Astrocyte (in vitro differentiated cells and primary cell): ENCODE results near the gene BNIP5. TPM values are rescaled to one million over a fixed set of nuclear protein-coding genes. Genes with fewer than 3 reads are reported as not detected.

Source experiments
- DNase-seq: peaks from one replicate; pipeline ENCODE4 v3.0.0-alpha.2; 2010; ENCODE audit warnings: low read depth
- FAIRE-seq: peaks from 2 replicates; lab custom pipeline; 2011; peaks lifted over from hg19 to GRCh38; lab: Jason Lieb, UNC
- H2AFZ ChIP-seq: 2 replicates; pipeline ENCODE4 v1.6.0; 2012; ENCODE audit warnings: low read depth, low read length, inconsistent platforms
- H3K27ac ChIP-seq: 2 replicates; pipeline ENCODE4 v1.5.1; 2011; ENCODE audit warnings: low read depth, low read length, inconsistent platforms
- H3K27me3 ChIP-seq: 2 replicates; pipeline ENCODE4 v1.6.0; 2011; ENCODE audit warnings: low read length, inconsistent platforms; ENCODE audit not compliant: insufficient read depth
- H3K36me3 ChIP-seq: 2 replicates; pipeline ENCODE4 v1.5.1; 2011; ENCODE audit warnings: low read length, inconsistent platforms; ENCODE audit not compliant: insufficient read depth
- H3K4me1 ChIP-seq: 2 replicates; pipeline ENCODE4 v1.5.1; 2011; ENCODE audit warnings: low read length, inconsistent platforms; ENCODE audit not compliant: insufficient read depth
- H3K4me2 ChIP-seq: 2 replicates; pipeline ENCODE4 v1.6.0; 2012; ENCODE audit warnings: low read length, inconsistent platforms
- H3K4me3 ChIP-seq: 2 replicates; pipeline ENCODE4 v1.5.1; 2011; ENCODE audit warnings: low read depth, mild to moderate bottlenecking, low read length, inconsistent platforms; ENCODE audit not compliant: insufficient read depth
- H3K79me2 ChIP-seq: 2 replicates; pipeline ENCODE4 v1.6.0; 2012; ENCODE audit warnings: mild to moderate bottlenecking, low read length, inconsistent platforms; ENCODE audit not compliant: insufficient read depth
- H3K9ac ChIP-seq: 2 replicates; pipeline ENCODE4 v1.6.0; 2012; ENCODE audit warnings: mild to moderate bottlenecking, low read length, inconsistent platforms
- H3K9me3 ChIP-seq: 2 replicates; pipeline ENCODE4 v1.5.1; 2012; ENCODE audit warnings: low read depth, mild to moderate bottlenecking, low read length, inconsistent platforms; ENCODE audit not compliant: insufficient read depth
- H4K20me1 ChIP-seq: 2 replicates; pipeline ENCODE4 v1.6.0; 2012; ENCODE audit warnings: low read length, inconsistent platforms; ENCODE audit not compliant: insufficient read depth
- H3K27ac Mint-ChIP-seq: one replicate; pipeline ENCODE4 v1.8.0; 2021; ENCODE audit warnings: mild to moderate bottlenecking, mixed read lengths; ENCODE audit not compliant: unreplicated experiment
- H3K27me3 Mint-ChIP-seq: one replicate; pipeline ENCODE4 v1.8.0; 2021; ENCODE audit warnings: low read depth, mixed read lengths; ENCODE audit not compliant: unreplicated experiment
- H3K36me3 Mint-ChIP-seq: one replicate; pipeline ENCODE4 v1.8.0; 2021; ENCODE audit warnings: low read depth, mixed read lengths; ENCODE audit not compliant: unreplicated experiment
- H3K4me1 Mint-ChIP-seq: one replicate; pipeline ENCODE4 v1.8.0; 2021; ENCODE audit warnings: low read depth, mixed read lengths; ENCODE audit not compliant: unreplicated experiment
- H3K4me3 Mint-ChIP-seq: one replicate; pipeline ENCODE4 v1.8.0; 2021; ENCODE audit warnings: mild to moderate bottlenecking, moderate library complexity, mixed read lengths; ENCODE audit not compliant: unreplicated experiment
- H3K9me3 Mint-ChIP-seq: one replicate; pipeline ENCODE4 v1.8.0; 2021; ENCODE audit warnings: mild to moderate bottlenecking, mixed read lengths; ENCODE audit not compliant: unreplicated experiment
- EZH2 ChIP-seq: IDR thresholded peaks from 2 replicates; pipeline ENCODE4 v1.6.1; 2012; ENCODE audit warnings: mild to moderate bottlenecking, low read length, inconsistent platforms; ENCODE audit not compliant: insufficient read depth
- total RNA-seq: library from RNA; stranded (reverse); gene quantifications from 2 replicates; pipeline ENCODE4 v1.2.1, GENCODE V29; 2021
- TF ChIP-seq, protein P1 (sequence below): IDR thresholded peaks from 2 replicates; pipeline ENCODE4 v1.5.1; 2011; ENCODE audit warnings: low read depth, mild to moderate bottlenecking, inconsistent platforms, low read length, moderate library complexity; ENCODE audit not compliant: insufficient read depth

BNIP5 gene
- total RNA-seq, 1 donor from 2014 or later, result not detected

DNA sequence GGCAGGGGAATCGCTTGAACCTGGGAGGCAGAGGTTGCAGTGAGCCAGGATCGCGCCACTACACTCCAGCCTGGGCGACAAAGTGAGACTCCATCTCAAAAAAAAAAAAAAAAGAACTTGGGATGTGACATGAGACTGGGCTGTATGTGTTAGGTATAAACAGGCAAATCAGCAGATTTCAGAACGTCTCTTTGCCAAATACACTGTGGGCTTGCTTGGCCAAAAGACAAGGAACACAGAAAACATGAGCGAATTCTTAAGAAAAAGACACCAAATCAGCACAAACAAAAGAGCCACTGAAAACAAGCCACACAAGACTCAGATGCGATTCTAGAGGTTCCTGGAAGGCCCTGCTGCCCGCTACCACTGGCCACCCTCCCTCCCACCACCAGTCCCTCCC lies 38.3 kb upstream of the BNIP5 start:
- Mint-ChIP-seq H3K4me1 (no peaks in the 10 kb centered on the region), H3K27me3 (peaks cover 34% of the 10 kb centered on the region), H3K4me3 (no peak overlapping the region), H3K9me3 (no peaks in the 10 kb centered on the region), H3K36me3 (peaks cover 6% of the 10 kb centered on the region), H3K27ac (no peak overlapping the region)
- Histone ChIP-seq H3K27ac (no peak overlapping the region), H3K4me2 (no peak overlapping the region), H3K4me3 (no peak overlapping the region), H2AFZ (no peak overlapping the region), H3K36me3 (no peaks in the 10 kb centered on the region), H3K79me2 (no peaks in the 10 kb centered on the region), H3K4me1 (no peaks in the 10 kb centered on the region), H3K27me3 (peaks cover 7% of the 10 kb centered on the region), H4K20me1 (no peaks in the 10 kb centered on the region), H3K9me3 (no peaks in the 10 kb centered on the region), H3K9ac (no peak overlapping the region)
- FAIRE-seq (no peak), DNase-seq (no peak)
- TF ChIP-seq, protein P1, sequence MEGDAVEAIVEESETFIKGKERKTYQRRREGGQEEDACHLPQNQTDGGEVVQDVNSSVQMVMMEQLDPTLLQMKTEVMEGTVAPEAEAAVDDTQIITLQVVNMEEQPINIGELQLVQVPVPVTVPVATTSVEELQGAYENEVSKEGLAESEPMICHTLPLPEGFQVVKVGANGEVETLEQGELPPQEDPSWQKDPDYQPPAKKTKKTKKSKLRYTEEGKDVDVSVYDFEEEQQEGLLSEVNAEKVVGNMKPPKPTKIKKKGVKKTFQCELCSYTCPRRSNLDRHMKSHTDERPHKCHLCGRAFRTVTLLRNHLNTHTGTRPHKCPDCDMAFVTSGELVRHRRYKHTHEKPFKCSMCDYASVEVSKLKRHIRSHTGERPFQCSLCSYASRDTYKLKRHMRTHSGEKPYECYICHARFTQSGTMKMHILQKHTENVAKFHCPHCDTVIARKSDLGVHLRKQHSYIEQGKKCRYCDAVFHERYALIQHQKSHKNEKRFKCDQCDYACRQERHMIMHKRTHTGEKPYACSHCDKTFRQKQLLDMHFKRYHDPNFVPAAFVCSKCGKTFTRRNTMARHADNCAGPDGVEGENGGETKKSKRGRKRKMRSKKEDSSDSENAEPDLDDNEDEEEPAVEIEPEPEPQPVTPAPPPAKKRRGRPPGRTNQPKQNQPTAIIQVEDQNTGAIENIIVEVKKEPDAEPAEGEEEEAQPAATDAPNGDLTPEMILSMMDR, result no peak
- TF ChIP-seq EZH2, result no peak

DNA sequence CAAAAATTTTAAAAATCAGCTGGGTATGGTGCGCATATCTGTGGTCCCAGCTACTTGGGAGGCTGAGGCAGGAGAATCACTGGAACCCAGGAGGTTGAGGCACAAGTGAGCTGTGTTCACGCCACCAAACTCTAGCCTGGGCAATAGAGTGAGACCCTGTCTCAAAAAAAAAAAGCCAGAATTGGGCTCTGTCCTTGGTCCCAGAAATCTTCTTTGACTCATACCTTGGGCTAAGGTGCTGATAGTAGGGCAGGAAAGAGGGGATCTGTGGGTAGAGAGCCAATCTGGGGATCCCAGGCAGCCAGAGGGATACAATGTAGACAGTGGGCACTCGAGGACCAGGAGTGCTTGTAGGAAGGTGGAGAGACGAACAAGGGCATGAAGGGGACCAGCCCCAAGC lies 37.5 kb upstream of the BNIP5 start:
- Mint-ChIP-seq H3K4me1 (peaks cover 4% of the 10 kb centered on the region), H3K27me3 (peaks cover 34% of the 10 kb centered on the region), H3K9me3 (no peaks in the 10 kb centered on the region), H3K27ac (no peak overlapping the region), H3K4me3 (no peak overlapping the region), H3K36me3 (peaks cover 6% of the 10 kb centered on the region)
- no peaks in the 10 kb centered on the region for H3K9me3 ChIP-seq
- FAIRE-seq (no peak), DNase-seq (no peak)
- TF ChIP-seq, protein P1, result no peak
- no peak overlapping the region for H3K27ac ChIP-seq
- H3K4me3 ChIP-seq, result no peak overlapping the region
- H2AFZ ChIP-seq, result no peak overlapping the region
- H3K79me2 ChIP-seq, result no peaks in the 10 kb centered on the region
- H3K27me3 ChIP-seq, result peaks cover 7% of the 10 kb centered on the region
- no peak overlapping the region for H3K9ac ChIP-seq
- H3K36me3 ChIP-seq, result no peaks in the 10 kb centered on the region
- H4K20me1 ChIP-seq, result no peaks in the 10 kb centered on the region
- H3K4me1 ChIP-seq, result peaks cover under 1% of the 10 kb centered on the region
- no peak overlapping the region for H3K4me2 ChIP-seq

DNA sequence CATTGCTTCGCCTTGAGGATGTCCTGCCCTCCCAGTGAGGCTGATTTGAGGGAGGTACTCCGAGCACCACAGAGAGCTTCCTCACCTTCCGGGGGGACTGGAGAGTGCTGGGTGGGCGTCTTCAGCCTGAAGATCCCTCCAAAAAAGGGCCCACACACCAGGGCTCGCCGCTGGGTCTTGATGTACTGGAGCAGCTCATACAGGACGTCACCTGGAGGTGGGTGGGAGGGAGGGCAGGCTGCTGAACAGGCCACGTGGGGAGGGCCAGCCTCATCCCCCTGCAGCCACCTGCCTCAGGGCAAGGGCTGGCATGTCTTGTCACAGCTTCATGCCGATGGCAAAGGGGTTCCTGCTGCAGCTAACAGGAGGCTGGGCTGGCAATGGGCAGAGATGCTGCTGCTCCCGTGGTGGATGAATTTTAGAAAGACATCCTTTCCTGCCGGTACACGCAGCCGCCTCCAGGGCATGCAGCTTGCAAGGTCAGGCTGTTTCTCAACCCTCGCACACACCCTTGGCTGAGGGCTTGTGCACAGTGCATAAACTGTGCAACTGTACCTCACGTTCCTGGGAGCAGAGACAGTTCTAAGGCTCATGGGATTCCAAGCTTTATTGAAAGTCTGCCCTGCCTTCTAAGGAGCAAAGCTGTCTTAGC lies 36.8 kb upstream of the BNIP5 start:
- DNase-seq, result no peak
- Mint-ChIP-seq H3K9me3 (no peaks in the 10 kb centered on the region), H3K27ac (no peak overlapping the region), H3K27me3 (peaks cover 34% of the 10 kb centered on the region), H3K4me3 (no peak overlapping the region), H3K4me1 (peaks cover 5% of the 10 kb centered on the region), H3K36me3 (peaks cover 6% of the 10 kb centered on the region)
- no peak for FAIRE-seq
- Histone ChIP-seq H2AFZ (no peak overlapping the region), H3K27me3 (peaks cover 7% of the 10 kb centered on the region), H3K79me2 (no peaks in the 10 kb centered on the region), H3K4me3 (no peak overlapping the region), H3K9ac (no peak overlapping the region), H3K36me3 (no peaks in the 10 kb centered on the region), H3K9me3 (no peaks in the 10 kb centered on the region), H3K4me1 (peaks cover 3% of the 10 kb centered on the region), H3K4me2 (no peak overlapping the region), H4K20me1 (no peaks in the 10 kb centered on the region), H3K27ac (no peak overlapping the region)
- TF ChIP-seq, protein P1, result no peak
- no peak for TF ChIP-seq EZH2
